DMS79 (cell line): ENCODE data around the gene PAFAH1B1.
"Not testable (repeated sequence)": the region's sequence is repeated elsewhere in the genome, so short reads cannot be mapped to it uniquely, and the experiment has no call there.

Experiments
- DNase-seq: peaks from one replicate; lab custom pipeline; 2025; lab: John Stamatoyannopoulos, UW

PAFAH1B1 gene

GRCh38 chr17:2690165-2691068 is 97.0 kb downstream of the PAFAH1B1 start:
- no peak for DNase-seq

- DNase-seq, result no peak
Observed at GRCh38 chr17:2691069-2691871, 97.8 kb downstream of the PAFAH1B1 start.

GRCh38 chr17:2691965-2692780 is 98.7 kb downstream of the PAFAH1B1 start:
- no peak for DNase-seq

GRCh38 chr17:2692781-2693135 is 99.3 kb downstream of the PAFAH1B1 start:
- DNase-seq, result no peak

- DNase-seq, result no peak
Observed at GRCh38 chr17:2693561-2694380, 100.3 kb downstream of the PAFAH1B1 start.

GRCh38 chr17:2694381-2695242 is 101.2 kb downstream of the PAFAH1B1 start:
- DNase-seq, result no peak

GRCh38 chr17:2695243-2695960 is 101.9 kb downstream of the PAFAH1B1 start:
- no peak for DNase-seq

- DNase-seq, result no peak
Observed at GRCh38 chr17:2695961-2696760, 102.7 kb downstream of the PAFAH1B1 start.

GRCh38 chr17:2697611-2698162 is 104.2 kb downstream of the PAFAH1B1 start:
- DNase-seq, result no peak

- not testable (repeated sequence) for DNase-seq
Observed at GRCh38 chr17:2699216-2699805, 105.9 kb downstream of the PAFAH1B1 start.

- no peak for DNase-seq
Observed at GRCh38 chr17:2700030-2700490, 106.6 kb downstream of the PAFAH1B1 start.

- no peak for DNase-seq
Observed at GRCh38 chr17:2700491-2701141, 107.2 kb downstream of the PAFAH1B1 start.

- DNase-seq, result no peak
Observed at GRCh38 chr17:2701161-2701995, 107.9 kb downstream of the PAFAH1B1 start.

GRCh38 chr17:2701996-2702741 is 108.7 kb downstream of the PAFAH1B1 start:
- no peak for DNase-seq

GRCh38 chr17:2703181-2703580 is 109.7 kb downstream of the PAFAH1B1 start:
- no peak for DNase-seq

GRCh38 chr17:2703606-2704005 is 110.2 kb downstream of the PAFAH1B1 start:
- no peak for DNase-seq
